IMR-90 (cell line): ENCODE data around the gene FCGR2B. TPM values are rescaled to one million over a fixed set of nuclear protein-coding genes. Genes with fewer than 3 reads are reported as not detected.

Experiments
- ATAC-seq: fragments of 200-7000 bp; cut with Tn5 transposase; 2 replicates; pipeline ENCODE4 v1.9.1; 2020; ENCODE audit warnings: low read depth, mild to moderate bottlenecking, moderate library complexity
- BruUV-seq: library from RNA; stranded (reverse); fragments of 400-500 nt; replicated peaks from 2 replicates; lab custom pipeline; 2021; lab: Mats Ljungman, UMichigan
- CTCF ChIA-PET: fragments of 300-600 bp; formaldehyde crosslinking; extraction: SDS; loops from one replicate; lab custom pipeline; 2021; ENCODE audit warnings: antibody characterized with exemption; lab: Yijun Ruan, JAX
- POLR2A ChIA-PET: fragments of 300-600 bp; sonication (Branson Sonifier 250); formaldehyde crosslinking; loops from one replicate; lab custom pipeline; 2022; ENCODE audit warnings: antibody characterized with exemption; ENCODE audit not compliant: unreplicated experiment; lab: Charles Lee
- DNase-seq: peaks from one replicate; pipeline ENCODE4 v3.0.0; 2013
- H2AFZ ChIP-seq: replicated peaks from 2 replicates; pipeline ENCODE3; 2013; ENCODE audit warnings: low read length, mild to moderate bottlenecking; ENCODE audit not compliant: poor library complexity
- H2AK5ac ChIP-seq: 2 replicates; pipeline ENCODE4 v1.6.1; 2013; ENCODE audit warnings: low read depth, low read length, inconsistent platforms
- H2AK9ac ChIP-seq: replicated peaks from 2 replicates; pipeline ENCODE3; 2013; ENCODE audit warnings: mild to moderate bottlenecking, low read depth, low read length, moderate library complexity; ENCODE audit not compliant: poor library complexity
- H2BK120ac ChIP-seq: 2 replicates; pipeline ENCODE4 v1.6.1; 2013; ENCODE audit warnings: low read depth, low read length, inconsistent platforms
- H2BK15ac ChIP-seq: 3 replicates; pipeline ENCODE4 v1.6.1; 2013; ENCODE audit warnings: low read depth, low read length, inconsistent platforms
- H2BK20ac ChIP-seq: 2 replicates; pipeline ENCODE4 v1.6.1; 2013; ENCODE audit warnings: low read depth, mild to moderate bottlenecking, inconsistent platforms, low read length, moderate library complexity
- H2BK5ac ChIP-seq: 2 replicates; pipeline ENCODE4 v1.6.1; 2013; ENCODE audit warnings: mild to moderate bottlenecking, low read depth, low read length, inconsistent platforms; ENCODE audit not compliant: poor library complexity, severe bottlenecking
- H3K14ac ChIP-seq: replicated peaks from 2 replicates; pipeline ENCODE4 v1.6.1; 2013; ENCODE audit warnings: low read depth, low read length, inconsistent platforms
- H3K18ac ChIP-seq: 2 replicates; pipeline ENCODE4 v1.6.1; 2013; ENCODE audit warnings: low read depth, low read length, control low read depth
- H3K23ac ChIP-seq: 2 replicates; pipeline ENCODE4 v1.6.1; 2013; ENCODE audit warnings: low read depth, low read length, inconsistent platforms
- H3K27ac ChIP-seq: 2 replicates; pipeline ENCODE4 v1.5.1; 2013; ENCODE audit warnings: mild to moderate bottlenecking, control low read depth, low read length; ENCODE audit not compliant: insufficient read depth
- H3K27me3 ChIP-seq: 2 replicates; pipeline ENCODE4 v1.6.1; 2013; ENCODE audit warnings: low read length; ENCODE audit not compliant: control insufficient read depth, insufficient read depth
- H3K36me3 ChIP-seq: 2 replicates; pipeline ENCODE4 v1.6.1; 2013; ENCODE audit warnings: low read length, mixed read lengths; ENCODE audit not compliant: control insufficient read depth, insufficient read depth
- H3K4ac ChIP-seq: 2 replicates; pipeline ENCODE4 v1.6.1; 2013; ENCODE audit warnings: low read depth, low read length, inconsistent platforms
- H3K4me1 ChIP-seq: 2 replicates; pipeline ENCODE4 v1.6.1; 2013; ENCODE audit warnings: low read length, mixed read lengths; ENCODE audit not compliant: control insufficient read depth, insufficient read depth
- H3K4me2 ChIP-seq: 2 replicates; pipeline ENCODE4 v1.6.1; 2013; ENCODE audit warnings: low read depth, mild to moderate bottlenecking, control low read depth, low read length, moderate library complexity
- H3K4me3 ChIP-seq: 2 replicates; pipeline ENCODE4 v1.5.1; 2013; ENCODE audit warnings: low read depth, mild to moderate bottlenecking, control low read depth, low read length, moderate library complexity; ENCODE audit not compliant: insufficient read depth
- H3K56ac ChIP-seq: 2 replicates; pipeline ENCODE4 v1.6.1; 2013; ENCODE audit warnings: low read length, inconsistent platforms; ENCODE audit not compliant: insufficient read depth; ENCODE audit errors: extremely low read depth
- H3K79me1 ChIP-seq, 2 experiments: 2 replicates each; pipeline ENCODE4 v1.6.1; 2013; ENCODE audit warnings: low read length in 2 of 2, inconsistent platforms in 1 of 2, low read depth in 1 of 2
- H3K9ac ChIP-seq: 2 replicates; pipeline ENCODE4 v1.6.1; 2013; ENCODE audit warnings: low read depth, low read length, control low read depth
- H3K9me1 ChIP-seq: 2 replicates; pipeline ENCODE4 v1.6.1; 2013; ENCODE audit warnings: low read length, inconsistent platforms; ENCODE audit not compliant: insufficient read depth
- H3K9me3 ChIP-seq: 2 replicates; pipeline ENCODE4 v1.6.1; 2013; ENCODE audit warnings: low read length; ENCODE audit not compliant: control insufficient read depth, insufficient read depth
- H4K20me1 ChIP-seq: 2 replicates; pipeline ENCODE4 v1.6.1; 2013; ENCODE audit warnings: low read length, inconsistent platforms; ENCODE audit not compliant: insufficient read depth
- H4K5ac ChIP-seq: 2 replicates; pipeline ENCODE4 v1.6.1; 2013; ENCODE audit warnings: mild to moderate bottlenecking, low read depth, low read length, control low read depth
- H4K8ac ChIP-seq, 2 experiments: 2 replicates each; pipeline ENCODE4 v1.6.1; 2013; ENCODE audit warnings: low read depth in 2 of 2, low read length in 2 of 2, control low read depth in 1 of 2, inconsistent platforms in 1 of 2
- H4K91ac ChIP-seq: 2 replicates; pipeline ENCODE4 v1.6.1; 2013; ENCODE audit warnings: low read depth, low read length, inconsistent platforms; ENCODE audit not compliant: insufficient read depth
- BHLHE40 ChIP-seq: fragments of 150-350 bp; IDR thresholded peaks from 2 replicates; pipeline ENCODE4 v1.6.1; 2016; ENCODE audit warnings: mild to moderate bottlenecking, low read depth, low read length
- CEBPB ChIP-seq: IDR thresholded peaks from 2 replicates; pipeline ENCODE4 v1.6.1; 2012; ENCODE audit warnings: low read depth, low read length, improper control_type of control experiment
- CHD1 ChIP-seq: IDR thresholded peaks from 2 replicates; pipeline ENCODE4 v1.6.1; 2012; ENCODE audit warnings: low read depth, low read length, improper control_type of control experiment
- CTCF ChIP-seq: conservative IDR thresholded peaks from 2 replicates; pipeline ENCODE4 v1.5.1; 2012; ENCODE audit warnings: mild to moderate bottlenecking, low read depth, low read length, improper control_type of control experiment
- ELK1 ChIP-seq: fragments of 150-350 bp; IDR thresholded peaks from 2 replicates; pipeline ENCODE4 v1.6.1; 2016; ENCODE audit warnings: low read depth, mild to moderate bottlenecking, low read length, moderate library complexity, borderline replicate concordance
- FOS ChIP-seq: fragments of 150-350 bp; IDR thresholded peaks from 2 replicates; pipeline ENCODE4 v1.6.1; 2016; ENCODE audit warnings: low read depth, low read length
- MAFK ChIP-seq: IDR thresholded peaks from 2 replicates; pipeline ENCODE4 v1.6.1; 2012; ENCODE audit warnings: low read depth, low read length, improper control_type of control experiment
- MAZ ChIP-seq: IDR thresholded peaks from 2 replicates; pipeline ENCODE4 v1.6.1; 2012; ENCODE audit warnings: low read depth, mild to moderate bottlenecking, low read length, improper control_type of control experiment, moderate library complexity, borderline replicate concordance
- MXI1 ChIP-seq: IDR thresholded peaks from 2 replicates; pipeline ENCODE4 v1.6.1; 2012; ENCODE audit warnings: low read depth, mild to moderate bottlenecking, low read length, moderate library complexity, borderline replicate concordance
- NFE2L2 ChIP-seq: fragments of 150-350 bp; IDR thresholded peaks from 2 replicates; pipeline ENCODE4 v1.6.1; 2016; ENCODE audit warnings: low read depth, mild to moderate bottlenecking, low read length
- POLR2A ChIP-seq: IDR thresholded peaks from 2 replicates; pipeline ENCODE4 v1.6.1; 2012; ENCODE audit warnings: mild to moderate bottlenecking, low read depth, low read length
- RAD21 ChIP-seq: IDR thresholded peaks from 2 replicates; pipeline ENCODE4 v1.6.1; 2012; ENCODE audit warnings: low read length, improper control_type of control experiment
- RCOR1 ChIP-seq: IDR thresholded peaks from 2 replicates; pipeline ENCODE4 v1.6.1; 2012; ENCODE audit warnings: mild to moderate bottlenecking, low read length, improper control_type of control experiment; ENCODE audit not compliant: insufficient replicate concordance
- RFX5 ChIP-seq: IDR thresholded peaks from 2 replicates; pipeline ENCODE4 v1.8.0; 2012; ENCODE audit warnings: low read depth, mild to moderate bottlenecking, low read length, moderate library complexity
- SMC3 ChIP-seq: fragments of 150-350 bp; IDR thresholded peaks from 2 replicates; pipeline ENCODE4 v1.6.1; 2016; ENCODE audit warnings: low read depth, mild to moderate bottlenecking, antibody characterized with exemption, low read length, moderate library complexity
- USF2 ChIP-seq: fragments of 150-350 bp; IDR thresholded peaks from 2 replicates; pipeline ENCODE4 v1.6.1; 2017; ENCODE audit warnings: mild to moderate bottlenecking, antibody characterized with exemption, low read length, low read depth
- WGBS, 2 experiments: methylation state at CpG; one replicate each; pipeline versions ENCODE4 v1.1.5 to v1.1.7; 2013; ENCODE audit warnings: missing lambda C conversion rate in 2 of 2; ENCODE audit not compliant: insufficient read length in 1 of 2; ENCODE audit errors: extremely low coverage in 2 of 2; 5-methylcytosine and 5-hydroxymethylcytosine counted together
- dilution Hi-C: fragments of 300-500 bp; cut with HindIII; formaldehyde crosslinking; loops from one replicate; pipeline ENCODE4 v1.14.3; 2018; ENCODE audit warnings: low sequenced_read_pairs; ENCODE audit not compliant: unreplicated experiment
- in situ Hi-C: fragments of 300-500 bp; cut with MboI; formaldehyde crosslinking; loops from 3 replicates; pipeline ENCODE4 v1.14.3; 2019; ENCODE audit warnings: low sequenced_read_pairs, inconsistent platforms, mixed read lengths
- intact Hi-C: fragments of 100-400 bp; cut with micrococcal nuclease; formaldehyde crosslinking; loops from 2 replicates; pipeline ENCODE4 v1.10.0; 2022
- polyA plus RNA-seq, 3 experiments: library from polyadenylated mRNA; depleted of rRNA; stranded (reverse); fragments of >200 nt; gene quantifications; 2 replicates each; pipeline ENCODE4 v1.2.3, GENCODE V29; 2012; ENCODE audit warnings: low replicate concordance in 1 of 3
- total RNA-seq: library from RNA; depleted of rRNA; stranded (reverse); fragments of >200 nt; gene quantifications from 2 replicates; pipeline ENCODE4 v1.2.3, GENCODE V29; 2012

The FCGR2B gene
- total and polyA plus RNA-seq, 2 of the 4 experiments (the other 2 are of a cell fraction) = not detected

GRCh38 chr1:161723459-161724141, 60.7 kb downstream of the FCGR2B start:
- H3K14ac ChIP-seq = no peak overlapping the region
- no peak for TF ChIP-seq MXI1
- no peak for TF ChIP-seq BHLHE40
- no peak for TF ChIP-seq CHD1
- TF ChIP-seq FOS = no peak
- TF ChIP-seq CTCF = no peak
- TF ChIP-seq RAD21 = no peak
- TF ChIP-seq USF2 = no peak
- no peak for TF ChIP-seq CEBPB
- no peak for TF ChIP-seq ELK1
- no peak for TF ChIP-seq RFX5
- no peak for TF ChIP-seq POLR2A
- TF ChIP-seq SMC3 = no peak
- no peak for TF ChIP-seq MAFK
- TF ChIP-seq NFE2L2 = no peak
- TF ChIP-seq RCOR1 = no peak
- no peak for TF ChIP-seq MAZ
- peaks cover 3 to 13% of the 10 kb centered on the region in 2 experiments; a peak in 1 of 4 replicates for H3K79me1 ChIP-seq
- 86% methylated on average over 1 of the region's 8 CpGs; no CpG with 5 or more reads in 1 of the 2 experiments for WGBS, 2 experiments
- H4K8ac ChIP-seq = no peak overlapping the region
- no peaks in the 10 kb centered on the region for H3K27me3 ChIP-seq
- H3K4ac ChIP-seq = no peak overlapping the region
- H4K20me1 ChIP-seq = no peaks in the 10 kb centered on the region
- H3K56ac ChIP-seq = no peak overlapping the region
- H4K5ac ChIP-seq = no peak overlapping the region
- H2BK5ac ChIP-seq = no peak overlapping the region
- BruUV-seq = no TSS peak
- peak overlapping the region; percentile 37 for H2AFZ ChIP-seq
- H2AK9ac ChIP-seq = no peak overlapping the region
- peaks cover 2% of the 10 kb centered on the region for H3K4me1 ChIP-seq
- H3K36me3 ChIP-seq = no peaks in the 10 kb centered on the region
- H2BK15ac ChIP-seq = 0 out of 3 replicates have a peak overlapping the region, but pooled peaks have one; percentile 7
- H3K27ac ChIP-seq = no peak overlapping the region
- no peak overlapping the region; the same call in 1 of the 2 replicates for H2BK120ac ChIP-seq
- H3K9ac ChIP-seq = no peak overlapping the region
- ATAC-seq (no peak), DNase-seq (no peak)
- in situ Hi-C loops = no loop called here
- H4K91ac ChIP-seq = no peak overlapping the region
- no peak overlapping the region for H3K23ac ChIP-seq
- H2BK20ac ChIP-seq = no peak overlapping the region
- no peaks in the 10 kb centered on the region for H3K9me3 ChIP-seq
- no peak overlapping the region for H3K18ac ChIP-seq
- dilution Hi-C loops = no loop called here
- intact Hi-C loops = no loop called here
- peaks cover 22% of the 10 kb centered on the region for H3K9me1 ChIP-seq
- no peak overlapping the region for H3K4me3 ChIP-seq
- H2AK5ac ChIP-seq = peak overlapping the region; percentile 28; the same call in 1 of the 2 replicates
- CTCF ChIA-PET = no interaction called here
- H3K4me2 ChIP-seq = no peak overlapping the region
- POLR2A ChIA-PET = no interaction called here
